ENCODE data around the gene CALD1.

Gene CALD1

GRCh38 chr7:134787720-134788119 lies 8.3 kb downstream of the CALD1 start:
- H3K79me2 ChIP-seq (ENCODE audit: insufficient read depth, low read length), result no peaks in the 10 kb centered on the region
- no peaks in the 10 kb centered on the region for H3K27me3 ChIP-seq (ENCODE audit: low read length)
- H3K9ac ChIP-seq (ENCODE audit: low read length), result no peak overlapping the region
- H4K20me1 ChIP-seq (ENCODE audit: low read depth, low read length), result no peaks in the 10 kb centered on the region
- no peaks in the 10 kb centered on the region for H3K9me2 ChIP-seq (replicated peaks; ENCODE audit: insufficient read depth, low read length)
- no peak overlapping the region for H3K4me3 ChIP-seq (ENCODE audit: insufficient read depth, low read length, poor library complexity, severe bottlenecking)
- H3K36me3 ChIP-seq (ENCODE audit: low read length), result no peaks in the 10 kb centered on the region
- TF ChIP-seq EZH2phosphoT487 (conservative IDR thresholded peaks at IDR 0.05; ENCODE audit: low read length), result no peak
- TF ChIP-seq, protein P1, sequence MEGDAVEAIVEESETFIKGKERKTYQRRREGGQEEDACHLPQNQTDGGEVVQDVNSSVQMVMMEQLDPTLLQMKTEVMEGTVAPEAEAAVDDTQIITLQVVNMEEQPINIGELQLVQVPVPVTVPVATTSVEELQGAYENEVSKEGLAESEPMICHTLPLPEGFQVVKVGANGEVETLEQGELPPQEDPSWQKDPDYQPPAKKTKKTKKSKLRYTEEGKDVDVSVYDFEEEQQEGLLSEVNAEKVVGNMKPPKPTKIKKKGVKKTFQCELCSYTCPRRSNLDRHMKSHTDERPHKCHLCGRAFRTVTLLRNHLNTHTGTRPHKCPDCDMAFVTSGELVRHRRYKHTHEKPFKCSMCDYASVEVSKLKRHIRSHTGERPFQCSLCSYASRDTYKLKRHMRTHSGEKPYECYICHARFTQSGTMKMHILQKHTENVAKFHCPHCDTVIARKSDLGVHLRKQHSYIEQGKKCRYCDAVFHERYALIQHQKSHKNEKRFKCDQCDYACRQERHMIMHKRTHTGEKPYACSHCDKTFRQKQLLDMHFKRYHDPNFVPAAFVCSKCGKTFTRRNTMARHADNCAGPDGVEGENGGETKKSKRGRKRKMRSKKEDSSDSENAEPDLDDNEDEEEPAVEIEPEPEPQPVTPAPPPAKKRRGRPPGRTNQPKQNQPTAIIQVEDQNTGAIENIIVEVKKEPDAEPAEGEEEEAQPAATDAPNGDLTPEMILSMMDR (IDR thresholded peaks at IDR 0.05; ENCODE audit: insufficient read depth, low read length, poor library complexity, severe bottlenecking), result no peak
- H2AFZ ChIP-seq (ENCODE audit: low read depth, low read length, severe bottlenecking), result no peak overlapping the region
- H3F3A ChIP-seq (ENCODE audit: insufficient read depth), result no peaks in the 10 kb centered on the region
- no peak overlapping the region for H3K27ac ChIP-seq (ENCODE audit: low read depth, low read length)
- no peak overlapping the region for H3K4me2 ChIP-seq (ENCODE audit: low read depth, low read length, poor library complexity, severe bottlenecking)
- H3K9me3 ChIP-seq (ENCODE audit: insufficient read depth, low read length), result no peaks in the 10 kb centered on the region

- Histone ChIP-seq H3K79me2 (ENCODE audit: insufficient read depth, low read length) (no peaks in the 10 kb centered on the region), H4K20me1 (ENCODE audit: low read depth, low read length) (no peaks in the 10 kb centered on the region), H3K9ac (ENCODE audit: low read length) (no peak overlapping the region), H3K27ac (ENCODE audit: low read depth, low read length) (no peak overlapping the region), H3K9me2 (replicated peaks; ENCODE audit: insufficient read depth, low read length) (no peaks in the 10 kb centered on the region), H3K27me3 (ENCODE audit: low read length) (no peaks in the 10 kb centered on the region), H2AFZ (ENCODE audit: low read depth, low read length, severe bottlenecking) (no peak overlapping the region), H3F3A (ENCODE audit: insufficient read depth) (no peaks in the 10 kb centered on the region), H3K36me3 (ENCODE audit: low read length) (no peaks in the 10 kb centered on the region), H3K4me2 (ENCODE audit: low read depth, low read length, poor library complexity, severe bottlenecking) (no peak overlapping the region), H3K4me3 (ENCODE audit: insufficient read depth, low read length, poor library complexity, severe bottlenecking) (no peak overlapping the region), H3K9me3 (ENCODE audit: insufficient read depth, low read length) (no peaks in the 10 kb centered on the region)
- TF ChIP-seq, protein P1 (IDR thresholded peaks at IDR 0.05; ENCODE audit: insufficient read depth, low read length, poor library complexity, severe bottlenecking), result no peak
- TF ChIP-seq EZH2phosphoT487 (conservative IDR thresholded peaks at IDR 0.05; ENCODE audit: low read length), result no peak
Measured at GRCh38 chr7:134788191-134788590, 8.8 kb downstream of the CALD1 start.

- no peaks in the 10 kb centered on the region for H3K79me2 ChIP-seq (ENCODE audit: insufficient read depth, low read length)
- H3F3A ChIP-seq (ENCODE audit: insufficient read depth), result no peaks in the 10 kb centered on the region
- H3K27ac ChIP-seq (ENCODE audit: low read depth, low read length), result no peak overlapping the region
- H3K4me2 ChIP-seq (ENCODE audit: low read depth, low read length, poor library complexity, severe bottlenecking), result no peak overlapping the region
- no peak overlapping the region for H2AFZ ChIP-seq (ENCODE audit: low read depth, low read length, severe bottlenecking)
- H3K4me3 ChIP-seq (ENCODE audit: insufficient read depth, low read length, poor library complexity, severe bottlenecking), result no peak overlapping the region
- no peaks in the 10 kb centered on the region for H3K36me3 ChIP-seq (ENCODE audit: low read length)
- no peaks in the 10 kb centered on the region for H3K9me3 ChIP-seq (ENCODE audit: insufficient read depth, low read length)
- no peaks in the 10 kb centered on the region for H3K27me3 ChIP-seq (ENCODE audit: low read length)
- no peak overlapping the region for H3K9ac ChIP-seq (ENCODE audit: low read length)
- TF ChIP-seq, protein P1 (IDR thresholded peaks at IDR 0.05; ENCODE audit: insufficient read depth, low read length, poor library complexity, severe bottlenecking), result no peak
- TF ChIP-seq EZH2phosphoT487 (conservative IDR thresholded peaks at IDR 0.05; ENCODE audit: low read length), result no peak
- H3K9me2 ChIP-seq (replicated peaks; ENCODE audit: insufficient read depth, low read length), result no peaks in the 10 kb centered on the region
- no peaks in the 10 kb centered on the region for H4K20me1 ChIP-seq (ENCODE audit: low read depth, low read length)
Measured at GRCh38 chr7:134789967-134790685, 10.7 kb downstream of the CALD1 start.

All from SU-DHL-6 (cell line).